ENCODE results near the gene CCBE1. TPM values are rescaled to one million over a fixed set of nuclear protein-coding genes. Genes with fewer than 3 reads are reported as not detected.
"Not testable (repeated sequence)": the region's sequence is repeated elsewhere in the genome, so short reads cannot be mapped to it uniquely, and the experiment has no call there.

The CCBE1 gene
- total RNA-seq, 1 donor from 2014 or later = 4.1 TPM

GRCh38 chr18:59650266-59650820 lies 46.9 kb downstream of the CCBE1 start:
- Histone ChIP-seq H3K9me3 (ENCODE audit: insufficient read depth, low read depth, low read length) (no peaks in the 10 kb centered on the region), H3K27me3 (ENCODE audit: insufficient read depth, low read length) (no peaks in the 10 kb centered on the region), H3K9ac (ENCODE audit: low read length) (no peak overlapping the region), H3K4me1 (ENCODE audit: insufficient read depth, low read length) (no peaks in the 10 kb centered on the region), H3K79me2 (ENCODE audit: insufficient read depth, low read length) (no peaks in the 10 kb centered on the region), H3K4me3 (ENCODE audit: insufficient read depth, low read depth, low read length) (no peak overlapping the region), H3K27ac (ENCODE audit: low read depth, low read length) (no peak overlapping the region), H2AFZ (ENCODE audit: low read depth, low read length) (no peak overlapping the region), H3K36me3 (ENCODE audit: insufficient read depth, low read length) (no peaks in the 10 kb centered on the region), H3K4me2 (ENCODE audit: low read length) (no peak overlapping the region), H4K20me1 (ENCODE audit: insufficient read depth, low read length) (peaks cover 3% of the 10 kb centered on the region)
- H3K27ac Mint-ChIP-seq (ENCODE audit: unreplicated experiment) = peak overlapping the region; percentile 75
- no peaks in the 10 kb centered on the region for H3K9me3 Mint-ChIP-seq (ENCODE audit: unreplicated experiment)
- TF ChIP-seq CTCF (IDR thresholded peaks at IDR 0.05; ENCODE audit: insufficient read depth, low read depth, low read length) (no peak), EZH2 (IDR thresholded peaks at IDR 0.05; ENCODE audit: insufficient read depth, low read length) (no peak)
- FAIRE-seq = no peak
- peaks cover 6% of the 10 kb centered on the region for H3K27me3 Mint-ChIP-seq (ENCODE audit: low read depth, unreplicated experiment)
- peaks cover 30% of the 10 kb centered on the region for H3K4me1 Mint-ChIP-seq (ENCODE audit: low read depth, unreplicated experiment)
- no peaks in the 10 kb centered on the region for H3K36me3 Mint-ChIP-seq (ENCODE audit: low read depth, unreplicated experiment)
- H3K4me3 Mint-ChIP-seq (ENCODE audit: unreplicated experiment) = no peak overlapping the region
- DNase-seq (ENCODE audit: low read depth) = peak; percentile 54

GRCh38 chr18:59649591-59649990 lies 47.6 kb downstream of the CCBE1 start:
- DNase-seq (ENCODE audit: low read depth) (no peak), FAIRE-seq (no peak)
- H4K20me1 ChIP-seq (ENCODE audit: insufficient read depth, low read length) = peaks cover 3% of the 10 kb centered on the region
- H3K4me2 ChIP-seq (ENCODE audit: low read length) = no peak overlapping the region
- no peaks in the 10 kb centered on the region for H3K4me1 ChIP-seq (ENCODE audit: insufficient read depth, low read length)
- H3K9ac ChIP-seq (ENCODE audit: low read length) = no peak overlapping the region
- no peak for TF ChIP-seq EZH2 (IDR thresholded peaks at IDR 0.05; ENCODE audit: insufficient read depth, low read length)
- no peak for TF ChIP-seq CTCF (IDR thresholded peaks at IDR 0.05; ENCODE audit: insufficient read depth, low read depth, low read length)
- no peak overlapping the region for H3K27ac Mint-ChIP-seq (ENCODE audit: unreplicated experiment)
- peaks cover 6% of the 10 kb centered on the region for H3K27me3 Mint-ChIP-seq (ENCODE audit: low read depth, unreplicated experiment)
- H3K79me2 ChIP-seq (ENCODE audit: insufficient read depth, low read length) = no peaks in the 10 kb centered on the region
- H3K27ac ChIP-seq (ENCODE audit: low read depth, low read length) = no peak overlapping the region
- peaks cover 30% of the 10 kb centered on the region for H3K4me1 Mint-ChIP-seq (ENCODE audit: low read depth, unreplicated experiment)
- no peaks in the 10 kb centered on the region for H3K27me3 ChIP-seq (ENCODE audit: insufficient read depth, low read length)
- H3K4me3 Mint-ChIP-seq (ENCODE audit: unreplicated experiment) = no peak overlapping the region
- H3K9me3 Mint-ChIP-seq (ENCODE audit: unreplicated experiment) = no peaks in the 10 kb centered on the region
- no peak overlapping the region for H2AFZ ChIP-seq (ENCODE audit: low read depth, low read length)
- H3K36me3 Mint-ChIP-seq (ENCODE audit: low read depth, unreplicated experiment) = no peaks in the 10 kb centered on the region
- no peaks in the 10 kb centered on the region for H3K9me3 ChIP-seq (ENCODE audit: insufficient read depth, low read depth, low read length)
- H3K4me3 ChIP-seq (ENCODE audit: insufficient read depth, low read depth, low read length) = no peak overlapping the region
- H3K36me3 ChIP-seq (ENCODE audit: insufficient read depth, low read length) = no peaks in the 10 kb centered on the region

- not testable (repeated sequence) for H3K27ac ChIP-seq (ENCODE audit: low read depth, low read length); DNase-seq (ENCODE audit: low read depth); H3K27me3 ChIP-seq (ENCODE audit: insufficient read depth, low read length); H3K4me3 Mint-ChIP-seq (ENCODE audit: unreplicated experiment); H3K9me3 ChIP-seq (ENCODE audit: insufficient read depth, low read depth, low read length); H3K79me2 ChIP-seq (ENCODE audit: insufficient read depth, low read length); H3K36me3 ChIP-seq (ENCODE audit: insufficient read depth, low read length); H3K4me1 ChIP-seq (ENCODE audit: insufficient read depth, low read length); H3K4me2 ChIP-seq (ENCODE audit: low read length); H3K27me3 Mint-ChIP-seq (ENCODE audit: low read depth, unreplicated experiment); H2AFZ ChIP-seq (ENCODE audit: low read depth, low read length); H3K9me3 Mint-ChIP-seq (ENCODE audit: unreplicated experiment); H3K27ac Mint-ChIP-seq (ENCODE audit: unreplicated experiment); H3K9ac ChIP-seq (ENCODE audit: low read length); FAIRE-seq; H3K4me3 ChIP-seq (ENCODE audit: insufficient read depth, low read depth, low read length); H4K20me1 ChIP-seq (ENCODE audit: insufficient read depth, low read length); H3K36me3 Mint-ChIP-seq (ENCODE audit: low read depth, unreplicated experiment)
- peaks cover 30% of the 10 kb centered on the region for H3K4me1 Mint-ChIP-seq (ENCODE audit: low read depth, unreplicated experiment)
Measured at GRCh38 chr18:59648469-59648868, 48.8 kb downstream of the CCBE1 start.
